Measurements from ENCODE around the gene ANKRD37. TPM values are rescaled to one million over a fixed set of nuclear protein-coding genes. Genes with fewer than 3 reads are reported as not detected.

Gene ANKRD37
- total RNA-seq, 1 donor from 2014 or later = 3.7 TPM

DNA sequence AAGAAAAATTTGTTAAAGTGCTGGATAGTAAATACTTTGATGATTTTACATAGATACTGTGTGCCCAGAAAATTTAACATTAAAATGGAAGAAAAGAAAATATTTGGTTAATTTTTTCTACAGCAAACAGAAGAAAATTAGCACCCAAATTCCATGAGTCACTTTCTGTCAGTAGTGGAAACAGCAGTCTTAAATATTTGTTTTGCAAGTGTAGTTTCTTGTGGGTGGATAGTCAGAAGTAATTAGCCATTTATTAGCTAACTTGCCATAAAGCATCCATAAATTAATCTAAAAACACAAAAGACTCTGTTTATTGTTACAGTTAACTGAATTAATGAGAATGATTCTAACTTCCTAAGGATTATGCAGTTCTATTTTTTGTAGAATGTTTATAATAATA is 38.8 kb downstream of the ANKRD37 start:
- DNase-seq (ENCODE audit: low spot score in 2 of 2, unreplicated experiment in 2 of 2) = no peak
- Mint-ChIP-seq H3K4me1 (no peaks in the 10 kb centered on the region), H3K27ac (no peak overlapping the region), H3K9me3 (no peaks in the 10 kb centered on the region), H3K27me3 (ENCODE audit: low read depth) (no peaks in the 10 kb centered on the region), H3K4me3 (no peak overlapping the region), H3K36me3 (no peaks in the 10 kb centered on the region)
- TF ChIP-seq, protein P1, sequence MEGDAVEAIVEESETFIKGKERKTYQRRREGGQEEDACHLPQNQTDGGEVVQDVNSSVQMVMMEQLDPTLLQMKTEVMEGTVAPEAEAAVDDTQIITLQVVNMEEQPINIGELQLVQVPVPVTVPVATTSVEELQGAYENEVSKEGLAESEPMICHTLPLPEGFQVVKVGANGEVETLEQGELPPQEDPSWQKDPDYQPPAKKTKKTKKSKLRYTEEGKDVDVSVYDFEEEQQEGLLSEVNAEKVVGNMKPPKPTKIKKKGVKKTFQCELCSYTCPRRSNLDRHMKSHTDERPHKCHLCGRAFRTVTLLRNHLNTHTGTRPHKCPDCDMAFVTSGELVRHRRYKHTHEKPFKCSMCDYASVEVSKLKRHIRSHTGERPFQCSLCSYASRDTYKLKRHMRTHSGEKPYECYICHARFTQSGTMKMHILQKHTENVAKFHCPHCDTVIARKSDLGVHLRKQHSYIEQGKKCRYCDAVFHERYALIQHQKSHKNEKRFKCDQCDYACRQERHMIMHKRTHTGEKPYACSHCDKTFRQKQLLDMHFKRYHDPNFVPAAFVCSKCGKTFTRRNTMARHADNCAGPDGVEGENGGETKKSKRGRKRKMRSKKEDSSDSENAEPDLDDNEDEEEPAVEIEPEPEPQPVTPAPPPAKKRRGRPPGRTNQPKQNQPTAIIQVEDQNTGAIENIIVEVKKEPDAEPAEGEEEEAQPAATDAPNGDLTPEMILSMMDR (IDR thresholded peaks at IDR 0.05; ENCODE audit: unreplicated experiment) = no peak

DNA sequence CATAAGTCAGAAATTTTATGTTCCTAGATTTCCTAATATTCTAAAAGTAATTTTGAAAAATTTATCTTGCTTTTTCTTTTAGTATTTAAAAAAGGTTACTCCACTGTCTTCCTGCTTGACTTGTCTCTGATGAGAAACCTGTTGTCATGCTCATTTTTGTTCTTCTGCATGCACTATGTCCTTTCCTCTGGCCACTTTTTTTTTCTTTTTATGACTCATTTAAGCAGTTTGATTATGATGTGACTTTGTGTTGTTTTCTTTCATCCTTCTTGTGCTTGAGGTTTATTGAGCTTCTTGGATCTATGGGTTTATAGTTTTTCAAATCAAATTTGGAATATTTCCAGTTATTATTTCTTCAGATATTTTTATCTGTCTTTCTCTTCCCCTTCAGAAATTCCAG is 41.2 kb downstream of the ANKRD37 start:
- DNase-seq (ENCODE audit: low spot score in 2 of 2, unreplicated experiment in 2 of 2) = no peak
- H3K36me3 Mint-ChIP-seq = no peaks in the 10 kb centered on the region
- H3K9me3 Mint-ChIP-seq = no peaks in the 10 kb centered on the region
- no peak overlapping the region for H3K27ac Mint-ChIP-seq
- TF ChIP-seq, protein P1 (IDR thresholded peaks at IDR 0.05; ENCODE audit: unreplicated experiment) = no peak
- H3K4me3 Mint-ChIP-seq = no peak overlapping the region
- H3K27me3 Mint-ChIP-seq (ENCODE audit: low read depth) = no peaks in the 10 kb centered on the region
- no peaks in the 10 kb centered on the region for H3K4me1 Mint-ChIP-seq

DNA sequence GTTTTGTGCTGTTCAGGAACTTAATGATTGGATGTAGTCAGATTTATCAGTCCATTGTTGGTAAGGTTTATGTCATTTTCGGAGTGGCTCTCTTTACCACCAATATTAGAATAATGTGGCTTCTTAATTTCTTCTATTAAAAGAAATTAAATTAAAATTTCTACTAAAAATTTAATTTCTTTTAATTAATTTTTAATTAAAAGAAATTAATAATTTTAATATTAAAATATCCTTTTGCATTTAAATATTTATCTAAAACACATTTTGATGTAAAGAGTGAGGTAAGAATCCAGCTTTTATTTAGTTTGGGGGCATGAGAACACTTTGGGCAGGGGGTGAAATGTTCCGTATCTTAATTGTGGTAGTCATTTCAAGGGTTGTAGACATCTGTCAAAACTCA is 44.8 kb downstream of the ANKRD37 start:
- TF ChIP-seq, protein P1 (IDR thresholded peaks at IDR 0.05; ENCODE audit: unreplicated experiment) = no peak
- Mint-ChIP-seq H3K27me3 (ENCODE audit: low read depth) (no peaks in the 10 kb centered on the region), H3K4me1 (no peaks in the 10 kb centered on the region), H3K4me3 (no peak overlapping the region), H3K36me3 (no peaks in the 10 kb centered on the region), H3K9me3 (no peaks in the 10 kb centered on the region), H3K27ac (no peak overlapping the region)
- DNase-seq (ENCODE audit: low spot score in 2 of 2, unreplicated experiment in 2 of 2) = no peak

DNA sequence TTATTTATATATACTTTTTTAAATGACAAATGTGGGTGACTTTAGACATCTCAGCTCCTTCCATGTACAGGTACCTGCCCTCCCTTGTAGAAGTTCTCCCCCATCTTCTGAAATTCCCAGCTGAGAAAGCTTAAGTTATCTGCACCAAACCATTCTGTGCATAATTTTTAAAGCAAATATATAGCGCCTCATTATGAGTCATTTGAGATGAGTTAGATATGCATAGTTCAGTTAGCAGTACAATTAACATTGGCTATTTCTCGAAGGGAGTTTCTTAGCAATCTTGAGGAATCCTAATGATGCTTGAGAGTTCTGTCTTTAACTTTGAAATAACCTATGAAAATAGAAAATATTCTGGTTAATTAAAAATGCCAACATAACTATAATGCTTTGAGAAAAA is 48.6 kb downstream of the ANKRD37 start:
- Mint-ChIP-seq H3K4me3 (no peak overlapping the region), H3K27ac (no peak overlapping the region), H3K27me3 (ENCODE audit: low read depth) (no peaks in the 10 kb centered on the region), H3K36me3 (no peaks in the 10 kb centered on the region), H3K4me1 (no peaks in the 10 kb centered on the region), H3K9me3 (no peaks in the 10 kb centered on the region)
- TF ChIP-seq, protein P1 (IDR thresholded peaks at IDR 0.05; ENCODE audit: unreplicated experiment) = no peak
- no peak for DNase-seq (ENCODE audit: low spot score in 2 of 2, unreplicated experiment in 2 of 2)

Other genes starting within 250 kb of the ANKRD37 start
- gene CFAP97, start 192.8 kb upstream of the ANKRD37 start, total RNA-seq = 28.2 to 30.2 TPM (median 29.2 TPM) in 3 replicates
- 10.9 to 12.8 TPM (median 12.1 TPM) in 3 replicates for gene SNX25, start 187.2 kb upstream of the ANKRD37 start, total RNA-seq
- gene LRP2BP, start 917 bp upstream of the ANKRD37 start, total RNA-seq = 1.4 to 1.9 TPM (median 1.6 TPM) in 3 replicates
- 30.6 to 37.2 TPM (median 36.1 TPM) in 3 replicates for gene UFSP2, start 29.1 kb downstream of the ANKRD37 start, total RNA-seq
- gene CCDC110, start 74.9 kb downstream of the ANKRD37 start, total RNA-seq = 0.84 to 2.0 TPM (median 1.0 TPM) in 3 replicates
- gene PDLIM3, start 138.7 kb downstream of the ANKRD37 start, total RNA-seq = 8.4 to 11.2 TPM (median 9.2 TPM) in 3 replicates

All from mesothelial cell of epicardium (in vitro differentiated cells).